CD1c-positive myeloid dendritic cell (primary cell): ENCODE data around the gene ZSCAN25.
"Not testable (repeated sequence)": the region's sequence is repeated elsewhere in the genome, so short reads cannot be mapped to it uniquely, and the experiment has no call there.

ENCODE experiments used
- DNase-seq: peaks from one replicate; pipeline ENCODE4 v3.0.0-alpha.2; 2016; ENCODE audit errors: extremely low spot score

Gene ZSCAN25

GRCh38 chr7:99617192-99617781, 541 bp downstream of the ZSCAN25 start:
- no peak for DNase-seq

DNA sequence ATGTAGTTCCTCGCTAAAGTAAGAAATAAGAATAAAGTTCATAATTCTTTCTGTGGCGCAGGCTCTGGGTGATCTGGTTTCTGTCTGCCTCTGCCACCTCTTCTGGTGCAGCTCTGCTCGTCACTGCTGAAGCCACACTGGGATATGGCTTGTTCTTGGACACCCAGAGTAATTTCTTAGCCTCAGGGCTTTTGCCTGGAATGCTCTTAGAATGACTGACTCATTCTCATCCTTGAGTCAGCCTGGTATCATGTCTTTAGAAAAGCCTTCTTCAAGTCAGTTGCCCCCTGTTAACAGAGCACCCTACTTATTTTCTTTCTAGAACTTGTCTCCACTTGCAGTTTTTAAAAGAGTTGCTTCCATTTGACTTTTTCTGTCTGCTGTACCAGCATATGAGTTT, 2.0 kb downstream of the ZSCAN25 start:
- DNase-seq: no peak

- DNase-seq: no peak
These were observed 2.9 kb downstream of the ZSCAN25 start for GRCh38 chr7:99619571-99620130.

- no peak for DNase-seq
These were observed 4.5 kb downstream of the ZSCAN25 start for GRCh38 chr7:99621271-99621670.

- DNase-seq: no peak
These were observed 5.8 kb downstream of the ZSCAN25 start for GRCh38 chr7:99622596-99622995.

GRCh38 chr7:99623091-99623693, 6.4 kb downstream of the ZSCAN25 start:
- no peak for DNase-seq

DNA sequence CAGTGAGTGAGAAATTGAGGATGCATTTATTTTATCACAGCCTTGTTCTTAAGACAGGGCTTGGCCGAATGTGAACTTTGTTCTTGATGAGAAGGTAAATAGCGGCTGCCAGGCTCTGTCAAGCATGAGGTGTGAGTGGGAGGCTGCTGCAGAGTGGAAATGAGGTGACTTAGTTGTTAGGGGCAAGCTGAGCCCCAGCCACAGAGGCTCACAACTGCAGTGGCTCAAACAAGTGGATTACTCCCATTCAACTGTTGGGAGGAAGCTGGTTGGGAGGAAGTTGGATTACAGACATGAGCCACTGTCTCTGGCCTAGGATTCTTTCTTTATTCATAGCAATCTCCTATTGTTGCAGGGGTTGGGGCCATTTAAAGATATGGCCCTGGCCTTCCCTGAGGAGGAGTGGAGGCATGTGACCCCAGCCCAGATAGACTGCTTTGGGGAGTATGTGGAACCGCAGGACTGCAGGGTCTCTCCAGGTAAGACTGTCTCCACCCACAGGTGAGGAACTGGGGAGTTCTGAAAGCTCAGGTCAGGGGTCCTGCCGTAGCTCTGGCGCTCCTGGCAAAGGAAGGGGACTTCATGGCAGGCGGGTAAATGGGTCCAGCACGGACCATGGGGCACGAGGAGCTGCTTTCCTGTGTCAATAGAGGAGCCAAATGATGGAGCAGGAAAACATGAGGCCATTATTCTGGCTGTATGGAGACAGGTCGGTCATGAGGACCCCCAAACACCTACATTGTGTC, 7.1 kb downstream of the ZSCAN25 start:
- DNase-seq: no peak

GRCh38 chr7:99624484-99624883, 7.7 kb downstream of the ZSCAN25 start:
- DNase-seq: peak; percentile 22

GRCh38 chr7:99625321-99625720, 8.6 kb downstream of the ZSCAN25 start:
- no peak for DNase-seq

DNA sequence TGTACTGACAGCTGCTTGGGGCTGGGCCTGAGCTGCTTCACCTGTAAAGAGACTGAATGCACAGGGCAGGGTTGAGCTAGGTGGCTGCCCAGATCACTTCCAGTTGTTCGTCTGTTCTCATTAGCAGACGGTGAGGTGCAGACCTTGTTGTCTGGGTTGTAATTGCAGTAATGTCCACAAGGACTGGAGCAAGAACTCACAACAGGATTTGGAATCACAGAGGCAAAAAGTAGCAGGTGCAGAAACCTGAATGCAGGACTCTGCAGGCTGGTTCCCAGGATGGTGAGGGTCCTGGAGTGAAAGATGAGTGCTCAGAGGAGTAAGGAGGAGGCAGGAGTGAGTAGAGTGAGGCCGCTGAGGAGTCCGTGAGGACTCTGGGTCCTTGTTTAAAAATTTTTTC, 9.2 kb downstream of the ZSCAN25 start:
- no peak for DNase-seq

DNA sequence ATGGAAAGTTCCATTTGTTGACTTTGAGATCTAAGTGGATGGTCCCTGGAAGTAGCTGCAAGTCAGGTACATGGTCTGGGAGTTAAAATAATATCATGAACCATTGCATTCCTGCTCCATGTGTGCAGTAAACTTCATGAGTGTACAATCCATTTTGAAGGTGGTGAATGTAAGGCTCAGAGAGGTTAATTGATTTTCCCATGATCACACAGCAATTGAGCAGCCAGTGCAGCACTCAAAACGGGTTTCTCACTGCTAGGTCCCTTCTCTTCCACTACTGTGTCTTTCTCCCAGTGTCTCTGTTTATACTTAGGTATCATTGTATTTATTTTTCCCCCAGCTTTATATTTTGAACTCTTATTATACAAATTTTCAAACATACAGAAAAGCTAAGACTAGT, 9.9 kb downstream of the ZSCAN25 start:
- no peak for DNase-seq

- no peak for DNase-seq
These were observed 10.8 kb downstream of the ZSCAN25 start for GRCh38 chr7:99627513-99627912.

DNA sequence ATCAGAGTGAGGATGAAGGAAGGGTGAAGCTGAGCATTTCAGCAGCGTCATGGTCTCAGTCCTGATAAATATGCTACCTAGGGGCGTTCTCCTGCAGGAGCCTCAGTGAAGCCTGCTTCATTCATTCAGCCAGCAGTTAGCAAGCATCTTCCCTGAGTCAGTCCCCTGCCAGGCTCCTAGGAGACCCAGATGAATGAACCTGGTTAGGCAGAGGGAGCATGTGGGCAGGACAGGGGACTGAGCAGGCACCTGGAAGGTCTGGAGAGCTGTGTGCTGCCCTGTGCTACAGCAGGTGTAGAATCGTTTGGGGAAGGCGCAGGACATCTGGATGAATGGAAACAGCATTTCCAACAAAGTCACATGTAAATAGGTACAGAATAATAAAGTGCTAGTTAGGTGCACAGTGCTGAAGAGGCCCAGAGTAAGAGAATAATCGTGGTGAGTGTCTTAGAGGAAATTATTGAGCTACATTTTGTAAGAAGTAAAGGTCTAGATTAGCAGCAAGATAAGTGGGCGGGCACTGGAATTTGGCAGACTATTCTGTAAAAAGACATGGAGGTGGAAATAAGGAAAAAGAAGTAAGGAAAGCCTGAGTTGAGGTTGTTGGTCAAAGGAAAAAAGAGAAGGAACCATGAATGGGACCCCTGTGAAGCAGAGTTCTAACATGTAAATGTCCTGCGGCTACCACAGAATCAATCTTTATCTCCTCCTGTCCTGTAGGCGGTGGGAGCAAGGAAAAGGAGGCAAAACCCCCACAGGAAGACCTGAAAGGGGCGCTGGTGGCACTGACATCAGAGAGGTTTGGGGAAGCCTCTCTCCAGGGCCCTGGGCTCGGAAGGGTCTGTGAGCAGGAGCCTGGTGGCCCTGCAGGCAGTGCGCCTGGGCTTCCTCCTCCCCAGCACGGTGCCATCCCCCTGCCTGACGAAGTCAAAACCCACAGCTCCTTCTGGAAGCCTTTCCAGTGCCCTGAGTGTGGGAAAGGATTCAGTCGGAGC, 12.0 kb downstream of the ZSCAN25 start:
- no peak for DNase-seq

GRCh38 chr7:99629643-99630042, 12.9 kb downstream of the ZSCAN25 start:
- DNase-seq: no peak

- DNase-seq: peak; percentile 30
These were observed 14.8 kb downstream of the ZSCAN25 start for GRCh38 chr7:99631295-99632109.

- DNase-seq: not testable (repeated sequence)
These were observed 20.7 kb downstream of the ZSCAN25 start for GRCh38 chr7:99637414-99637813.

DNA sequence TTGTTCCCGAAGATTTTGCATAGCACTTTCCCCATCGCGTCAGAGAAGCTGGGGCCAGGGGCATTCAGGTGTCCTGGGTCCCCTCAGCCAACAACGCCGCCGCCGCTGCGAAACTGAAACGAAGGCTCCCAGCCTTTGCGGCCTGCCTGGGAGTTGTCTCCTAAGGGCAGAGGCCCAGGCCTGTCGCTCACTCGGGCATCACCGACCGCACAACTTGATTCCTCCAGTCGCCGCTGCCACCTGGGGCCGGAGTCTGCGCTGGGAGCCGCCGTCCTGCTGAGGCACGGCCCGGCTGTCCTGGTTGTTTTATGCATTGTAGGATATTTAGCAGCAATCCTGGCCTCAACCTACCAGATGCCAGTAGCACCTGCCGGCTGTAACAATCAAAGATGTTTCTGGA, 22.0 kb downstream of the ZSCAN25 start:
- no peak for DNase-seq

GRCh38 chr7:99639267-99639666, 22.5 kb downstream of the ZSCAN25 start:
- no peak for DNase-seq

DNA sequence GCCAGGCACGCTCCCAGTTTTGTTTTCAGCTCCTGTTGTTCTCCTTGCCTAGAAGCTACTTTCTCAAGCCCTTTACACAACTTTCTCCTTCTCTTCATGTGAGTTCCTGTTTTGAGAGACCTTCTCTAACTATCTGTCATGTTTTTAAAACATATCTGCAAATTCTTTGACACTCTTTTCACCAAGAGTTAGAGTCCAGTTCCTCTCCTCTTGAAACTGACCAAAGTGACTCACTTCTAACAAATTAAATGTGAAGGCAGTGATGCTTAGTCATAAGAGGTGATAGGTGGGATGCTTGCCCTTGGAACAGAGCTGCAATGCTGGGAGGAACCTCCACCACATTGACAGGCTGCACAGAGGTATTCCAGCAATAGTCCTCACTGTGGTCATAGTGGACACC, 25.3 kb downstream of the ZSCAN25 start:
- peak; percentile 13 for DNase-seq

GRCh38 chr7:99643464-99643863, 26.7 kb downstream of the ZSCAN25 start:
- DNase-seq: no peak

DNA sequence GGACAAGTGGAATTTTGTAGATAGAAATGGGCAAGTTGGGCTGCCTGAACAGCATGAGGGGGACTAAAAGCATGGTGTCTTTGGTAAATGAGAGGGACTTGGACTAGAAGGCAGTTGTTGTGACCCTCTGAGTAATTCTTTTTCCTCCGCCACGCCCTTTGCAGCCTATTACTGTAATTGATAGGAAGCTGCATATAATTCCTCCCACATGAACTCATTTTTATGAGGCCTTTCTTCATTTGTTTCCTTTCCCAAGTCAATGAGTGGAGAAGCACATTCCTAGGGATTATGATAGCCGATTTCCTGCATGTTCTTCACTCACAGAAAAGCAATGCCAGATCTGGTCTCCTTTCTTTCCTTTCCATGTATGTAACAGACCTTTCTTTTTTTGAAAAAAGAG, 27.7 kb downstream of the ZSCAN25 start:
- DNase-seq: no peak
